Measurements from ENCODE around the gene INF2. TPM values are rescaled to one million over a fixed set of nuclear protein-coding genes. Genes with fewer than 3 reads are reported as not detected.

The INF2 gene
- total and polyA plus RNA-seq, 9 of the 15 experiments (the other 6 are each of a cell fraction or from before 2014, with no cell fraction given), result 0.56 to 31.3 (median 7.8) TPM

- BruUV-seq (replicated peaks), result no TSS peak
- no peak for ATAC-seq
- no peak for DNase-seq (ENCODE audit: extremely low read depth in 1 of 4, low spot score in 3 of 4)
- Histone ChIP-seq H3K27ac (ENCODE audit: extremely low read depth, low read depth, low read length) (no peak overlapping the region), H3K4me3 (no peak overlapping the region), H2AFZ (ENCODE audit: low read depth, low read length) (no peak overlapping the region), H3K4me1 (replicated peaks in 1 of 2; ENCODE audit: control insufficient read depth in 2 of 2, insufficient read depth in 2 of 2, low read length in 2 of 2) (peaks cover 9 to 30% of the 10 kb centered on the region in 2 experiments; a peak in 3 of 5 replicates), H3K9ac (ENCODE audit: insufficient read depth in 1 of 2, low read depth in 2 of 2, low read length in 2 of 2) (no peak overlapping the region), H3K9me3 (replicated peaks; ENCODE audit: control insufficient read depth, insufficient read depth, low read depth, low read length) (no peaks in the 10 kb centered on the region), H3K79me2 (ENCODE audit: control insufficient read depth, insufficient read depth, low read length) (peaks cover 26% of the 10 kb centered on the region), H3K4me2 (ENCODE audit: insufficient read depth, low read length) (no peak overlapping the region), H3K9me1 (ENCODE audit: control insufficient read depth, insufficient read depth, low read length) (no peaks in the 10 kb centered on the region), H3K27me3 (ENCODE audit: control insufficient read depth in 2 of 2, insufficient read depth in 2 of 2, low read length in 2 of 2) (no peaks in the 10 kb centered on the region), H4K20me1 (replicated peaks; ENCODE audit: control insufficient read depth, insufficient read depth, low read length) (0 out of 2 replicates have a peak, but pooled peaks cover 8% of the 10 kb centered on the region), H3K36me3 (ENCODE audit: control insufficient read depth, insufficient read depth, low read length) (peaks cover 56% of the 10 kb centered on the region; the same call in 2 of the 3 replicates)
- WGBS (ENCODE audit: insufficient coverage, low coverage, missing lambda C conversion rate), result 100% methylated on average over 1 of the region's 10 CpGs
- in situ Hi-C loops (cut with MboI) (no loop called here), intact Hi-C loops (cut with micrococcal nuclease) (no loop called here)
- FAIRE-seq, result no peak
- TF ChIP-seq ZBTB12 (CRISPR knock-in tag; IDR thresholded peaks at IDR 0.05) (no peak), ZNF584 (CRISPR knock-in tag; IDR thresholded peaks at IDR 0.05; ENCODE audit: low read depth) (no peak), MNT (conservative IDR thresholded peaks at IDR 0.05) (no peak), THAP12 (CRISPR knock-in tag; IDR thresholded peaks at IDR 0.05) (no peak), NR2F6 (CRISPR knock-in tag; IDR thresholded peaks at IDR 0.05) (no peak)
- ChIA-PET POLR2A (no interaction called here), CTCF (ENCODE audit: low intra/inter-chr PET ratio) (no interaction called here)
Observed at GRCh38 chr14:104757238-104757585, 67.8 kb downstream of the INF2 start.

All from K562 (cell line).